ENCODE data around the gene CCL1. TPM values are rescaled to one million over a fixed set of nuclear protein-coding genes. Genes with fewer than 3 reads are reported as not detected.

CCL1 gene
- total and polyA plus RNA-seq, 9 of the 15 experiments (the other 6 are each of a cell fraction or from before 2014, with no cell fraction given): 0.45 TPM; not detected in 8

GRCh38 chr17:34365340-34365739 lies 2.3 kb upstream of the CCL1 start:
- WGBS (ENCODE audit: insufficient coverage, low coverage, missing lambda C conversion rate): 18% methylated on average over 2 of the region's 2 CpGs
- no peak overlapping the region for H3K27ac ChIP-seq (ENCODE audit: extremely low read depth, low read depth, low read length)
- ATAC-seq: no peak
- peaks cover 0 to 6% of the 10 kb centered on the region in 2 experiments; a peak in 2 of 5 replicates for H3K27me3 ChIP-seq (ENCODE audit: control insufficient read depth in 2 of 2, insufficient read depth in 2 of 2, low read length in 2 of 2)
- no peak overlapping the region for H3K4me2 ChIP-seq (ENCODE audit: insufficient read depth, low read length)
- H3K79me2 ChIP-seq (ENCODE audit: control insufficient read depth, insufficient read depth, low read length): no peaks in the 10 kb centered on the region
- H3K9ac ChIP-seq (ENCODE audit: insufficient read depth in 1 of 2, low read depth in 2 of 2, low read length in 2 of 2): no peak overlapping the region
- FAIRE-seq: no peak
- no peak for DNase-seq (ENCODE audit: extremely low read depth in 1 of 4, low spot score in 3 of 4)
- H3K9me1 ChIP-seq (ENCODE audit: control insufficient read depth, insufficient read depth, low read length): no peaks in the 10 kb centered on the region
- BruUV-seq (replicated peaks): no TSS peak
- no peaks in the 10 kb centered on the region; a peak in 1 of 5 replicates for H3K4me1 ChIP-seq (replicated peaks in 1 of 2; ENCODE audit: control insufficient read depth in 2 of 2, insufficient read depth in 2 of 2, low read length in 2 of 2)
- no peaks in the 10 kb centered on the region for H3K9me3 ChIP-seq (replicated peaks; ENCODE audit: control insufficient read depth, insufficient read depth, low read depth, low read length)
- in situ Hi-C loops (cut with MboI): no loop called here
- ChIA-PET POLR2A (no interaction called here), CTCF (ENCODE audit: low intra/inter-chr PET ratio) (no interaction called here)
- H3K36me3 ChIP-seq (ENCODE audit: control insufficient read depth, insufficient read depth, low read length): no peaks in the 10 kb centered on the region
- no peak overlapping the region for H2AFZ ChIP-seq (ENCODE audit: low read depth, low read length)
- no peak overlapping the region for H3K4me3 ChIP-seq
- intact Hi-C loops (cut with micrococcal nuclease): no loop called here
- TF ChIP-seq RNF2 (IDR thresholded peaks at IDR 0.05) (no peak), ZKSCAN1 (IDR thresholded peaks at IDR 0.05; ENCODE audit: low read depth, low read length) (peak; percentile 56; the same call in 1 of the 2 replicates), ESRRA (IDR thresholded peaks at IDR 0.05; ENCODE audit: borderline replicate concordance, low read depth) (peak; percentile 78), AFF4 (CRISPR knock-in tag; IDR thresholded peaks at IDR 0.05) (no peak), GATA2 (CRISPR knock-in tag; IDR thresholded peaks at IDR 0.05) (no peak), THAP7 (CRISPR knock-in tag; IDR thresholded peaks at IDR 0.05) (no peak)
- no peaks in the 10 kb centered on the region for H4K20me1 ChIP-seq (replicated peaks; ENCODE audit: control insufficient read depth, insufficient read depth, low read length)

Data from K562 (cell line).